Caco-2 (cell line): Measurements from ENCODE around the gene SCLT1. TPM values are rescaled to one million over a fixed set of nuclear protein-coding genes. Genes with fewer than 3 reads are reported as not detected.
"Not testable (repeated sequence)": the region's sequence is repeated elsewhere in the genome, so short reads cannot be mapped to it uniquely, and the experiment has no call there.

Source experiments
- BruUV-seq: library from RNA; stranded (reverse); fragments of 400-500 nt; replicated peaks from 2 replicates; lab custom pipeline; 2021; lab: Mats Ljungman, UMichigan
- CTCF ChIA-PET: fragments of 300-600 bp; sonication (Branson Sonifier 250); formaldehyde crosslinking; loops from one replicate; lab custom pipeline; 2022; ENCODE audit warnings: antibody characterized with exemption; lab: Charles Lee
- POLR2A ChIA-PET: fragments of 300-600 bp; sonication (Branson Sonifier 250); formaldehyde crosslinking; loops from one replicate; lab custom pipeline; 2022; ENCODE audit warnings: antibody characterized with exemption; lab: Charles Lee
- DNase-seq, 2 experiments: peaks; one replicate each; pipeline versions ENCODE4 v3.0.0 to v3.0.0-alpha.2; 2020 to 2022
- H3K27me3 ChIP-seq: replicated peaks from 2 replicates; pipeline ENCODE4 v1.6.0; 2011; ENCODE audit warnings: low read length; ENCODE audit not compliant: control insufficient read depth, insufficient read depth
- H3K36me3 ChIP-seq: 2 replicates; pipeline ENCODE4 v1.5.1; 2011; ENCODE audit warnings: low read length; ENCODE audit not compliant: control insufficient read depth, insufficient read depth
- H3K4me1 ChIP-seq: fragments of 250-450 bp; sonication (Bioruptor Pico); 2 replicates; pipeline ENCODE4 v1.5.1; 2020; ENCODE audit warnings: mild to moderate bottlenecking
- H3K4me3 ChIP-seq: 2 replicates; pipeline ENCODE4 v1.5.1; 2011; ENCODE audit warnings: low read depth, mild to moderate bottlenecking, control low read depth, low read length
- H3K9me3 ChIP-seq: fragments of 250-450 bp; sonication (Bioruptor Pico); 2 replicates; pipeline ENCODE4 v1.5.1; 2020; ENCODE audit warnings: mild to moderate bottlenecking, moderate library complexity
- H3K27ac Mint-ChIP-seq: one replicate; pipeline ENCODE4 v1.8.0; 2022; ENCODE audit warnings: mixed read lengths; ENCODE audit not compliant: unreplicated experiment
- H3K27me3 Mint-ChIP-seq: one replicate; pipeline ENCODE4 v1.8.0; 2022; ENCODE audit warnings: mixed read lengths; ENCODE audit not compliant: insufficient read depth, unreplicated experiment
- H3K36me3 Mint-ChIP-seq: one replicate; pipeline ENCODE4 v1.8.0; 2022; ENCODE audit warnings: mild to moderate bottlenecking, mixed read lengths; ENCODE audit not compliant: insufficient read depth, unreplicated experiment
- H3K4me1 Mint-ChIP-seq: one replicate; pipeline ENCODE4 v1.8.0; 2022; ENCODE audit warnings: low read depth, mixed read lengths; ENCODE audit not compliant: unreplicated experiment
- H3K4me3 Mint-ChIP-seq: one replicate; pipeline ENCODE4 v1.8.0; 2022; ENCODE audit warnings: mild to moderate bottlenecking, moderate library complexity, mixed read lengths; ENCODE audit not compliant: unreplicated experiment
- H3K9me3 Mint-ChIP-seq: one replicate; pipeline ENCODE4 v1.8.0; 2022; ENCODE audit warnings: mixed read lengths; ENCODE audit not compliant: unreplicated experiment
- CTCF ChIP-seq, 2 experiments: fragments of 200-600 bp in 1 of 2; IDR thresholded peaks; 1 replicate in 1 of 2; 2 replicates in 1 of 2; pipeline versions ENCODE4 v1.5.1 to v1.8.0; 2011 to 2022; ENCODE audit warnings: antibody characterized with exemption in 1 of 2, control low read depth in 1 of 2, inconsistent platforms in 1 of 2, low read depth in 1 of 2, low read length in 1 of 2, mild to moderate bottlenecking in 1 of 2, moderate library complexity in 1 of 2; ENCODE audit not compliant: insufficient read depth in 1 of 2, severe bottlenecking in 1 of 2, unreplicated experiment in 1 of 2
- intact Hi-C: fragments of 100-400 bp; cut with micrococcal nuclease; formaldehyde crosslinking; loops from one replicate; pipeline ENCODE4 v1.10.0; 2022; ENCODE audit not compliant: unreplicated experiment
- total RNA-seq: library from RNA; stranded (reverse); gene quantifications from 2 replicates; pipeline ENCODE4 v1.2.3, GENCODE V29; 2022

SCLT1 gene
- total RNA-seq, 1 experiment from 2014 or later, result 9.3 TPM

- no peak overlapping the region for H3K27ac Mint-ChIP-seq
- H3K36me3 ChIP-seq, result no peaks in the 10 kb centered on the region
- CTCF ChIA-PET, result no interaction called here
- H3K4me3 Mint-ChIP-seq, result no peak overlapping the region
- BruUV-seq, result no TSS peak
- H3K9me3 ChIP-seq, result no peaks in the 10 kb centered on the region
- no peak for DNase-seq
- intact Hi-C loops, result no loop called here
- TF ChIP-seq CTCF (IDR thresholded peaks at IDR 0.05; ENCODE audit: insufficient read depth in 1 of 2, low read depth in 1 of 2, low read length in 1 of 2, severe bottlenecking in 1 of 2, unreplicated experiment in 1 of 2), result no peak
- H3K9me3 Mint-ChIP-seq, result peaks cover 7% of the 10 kb centered on the region
- H3K27me3 ChIP-seq, result no peaks in the 10 kb centered on the region
- H3K4me1 ChIP-seq, result no peaks in the 10 kb centered on the region
- H3K4me3 ChIP-seq, result no peak overlapping the region
- no peaks in the 10 kb centered on the region for H3K36me3 Mint-ChIP-seq
- H3K4me1 Mint-ChIP-seq, result no peaks in the 10 kb centered on the region
- POLR2A ChIA-PET, result no interaction called here
- H3K27me3 Mint-ChIP-seq, result peaks cover 3% of the 10 kb centered on the region
These were observed 43.1 kb upstream of the SCLT1 start for GRCh38 chr4:129136433-129136832.

GRCh38 chr4:129131343-129131742, 38.0 kb upstream of the SCLT1 start:
- Mint-ChIP-seq H3K36me3 (no peaks in the 10 kb centered on the region), H3K4me3 (no peak overlapping the region), H3K27me3 (peaks cover 3% of the 10 kb centered on the region), H3K4me1 (no peaks in the 10 kb centered on the region), H3K27ac (no peak overlapping the region), H3K9me3 (peaks cover 11% of the 10 kb centered on the region)
- Histone ChIP-seq H3K9me3 (no peaks in the 10 kb centered on the region), H3K4me3 (no peak overlapping the region), H3K4me1 (no peaks in the 10 kb centered on the region), H3K36me3 (no peaks in the 10 kb centered on the region), H3K27me3 (no peaks in the 10 kb centered on the region)
- POLR2A ChIA-PET, result no interaction called here
- no peak for TF ChIP-seq CTCF (IDR thresholded peaks at IDR 0.05; ENCODE audit: insufficient read depth in 1 of 2, low read depth in 1 of 2, low read length in 1 of 2, severe bottlenecking in 1 of 2, unreplicated experiment in 1 of 2)
- CTCF ChIA-PET, result no interaction called here
- no TSS peak for BruUV-seq
- intact Hi-C loops, result no loop called here
- DNase-seq, result no peak

- Mint-ChIP-seq H3K27me3 (no peaks in the 10 kb centered on the region), H3K36me3 (no peaks in the 10 kb centered on the region), H3K4me1 (no peaks in the 10 kb centered on the region), H3K27ac (no peak overlapping the region), H3K9me3 (peaks cover 11% of the 10 kb centered on the region), H3K4me3 (no peak overlapping the region)
- H3K9me3 ChIP-seq, result no peaks in the 10 kb centered on the region
- CTCF ChIA-PET, result no interaction called here
- no TSS peak for BruUV-seq
- no peak for TF ChIP-seq CTCF (IDR thresholded peaks at IDR 0.05; ENCODE audit: insufficient read depth in 1 of 2, low read depth in 1 of 2, low read length in 1 of 2, severe bottlenecking in 1 of 2, unreplicated experiment in 1 of 2)
- DNase-seq, result no peak
- no peaks in the 10 kb centered on the region for H3K27me3 ChIP-seq
- POLR2A ChIA-PET, result no interaction called here
- no peaks in the 10 kb centered on the region for H3K36me3 ChIP-seq
- H3K4me3 ChIP-seq, result no peak overlapping the region
- intact Hi-C loops, result no loop called here
- no peaks in the 10 kb centered on the region for H3K4me1 ChIP-seq
These were observed 35.8 kb upstream of the SCLT1 start for GRCh38 chr4:129129143-129129542.

GRCh38 chr4:129126614-129127013, 33.3 kb upstream of the SCLT1 start:
- H3K4me3 ChIP-seq, DNase-seq, H3K9me3 ChIP-seq, H3K27ac Mint-ChIP-seq, intact Hi-C loops, H3K9me3 Mint-ChIP-seq, H3K27me3 ChIP-seq, H3K36me3 ChIP-seq, H3K36me3 Mint-ChIP-seq, CTCF ChIA-PET, H3K4me3 Mint-ChIP-seq, POLR2A ChIA-PET, BruUV-seq, H3K4me1 Mint-ChIP-seq, H3K4me1 ChIP-seq, H3K27me3 Mint-ChIP-seq: not testable (repeated sequence)
